Smooth muscle cell (in vitro differentiated cells): ENCODE results near the gene CDH18. TPM values are rescaled to one million over a fixed set of nuclear protein-coding genes. Genes with fewer than 3 reads are reported as not detected.

Experiments used
- DNase-seq: peaks from one replicate; lab custom pipeline; 2025; ENCODE audit not compliant: unreplicated experiment; lab: John Stamatoyannopoulos, UW
- H2AFZ ChIP-seq: fragments of 200-600 bp; sonication (generic); 2 replicates; pipeline ENCODE4 v1.6.0; 2016; ENCODE audit warnings: antibody characterized with exemption, low read depth, mild to moderate bottlenecking
- H3F3A ChIP-seq: fragments of 200-600 bp; sonication (generic); 2 replicates; pipeline ENCODE4 v1.6.0; 2017; ENCODE audit warnings: antibody characterized with exemption, low read depth
- H3K27ac ChIP-seq: fragments of 200-600 bp; sonication (generic); 2 replicates; pipeline ENCODE4 v1.5.1; 2016; ENCODE audit warnings: low read depth, mild to moderate bottlenecking
- H3K27me3 ChIP-seq: fragments of 200-600 bp; sonication (generic); 2 replicates; pipeline ENCODE4 v1.6.1; 2016; ENCODE audit warnings: low read depth, mild to moderate bottlenecking
- H3K36me3 ChIP-seq: fragments of 200-600 bp; sonication (generic); 2 replicates; pipeline ENCODE4 v1.5.1; 2016; ENCODE audit warnings: low read depth
- H3K4me1 ChIP-seq: fragments of 200-600 bp; sonication (generic); 2 replicates; pipeline ENCODE4 v1.5.1; 2016; ENCODE audit warnings: low read depth
- H3K4me2 ChIP-seq: fragments of 200-600 bp; sonication (generic); 2 replicates; pipeline ENCODE4 v1.6.0; 2016; ENCODE audit warnings: mild to moderate bottlenecking
- H3K4me3 ChIP-seq: fragments of 200-600 bp; sonication (generic); 2 replicates; pipeline ENCODE4 v1.5.1; 2016; ENCODE audit warnings: mild to moderate bottlenecking
- H3K79me2 ChIP-seq: fragments of 200-600 bp; sonication (generic); 2 replicates; pipeline ENCODE4 v1.6.0; 2016; ENCODE audit warnings: low read depth, mild to moderate bottlenecking
- H3K9ac ChIP-seq: fragments of 200-600 bp; sonication (generic); 2 replicates; pipeline ENCODE4 v1.6.0; 2016; ENCODE audit warnings: low read depth
- H3K9me3 ChIP-seq: fragments of 200-600 bp; sonication (generic); replicated peaks from 2 replicates; pipeline ENCODE4 v1.5.1; 2016; ENCODE audit warnings: low read depth
- H4K20me1 ChIP-seq: fragments of 200-600 bp; sonication (generic); 2 replicates; pipeline ENCODE4 v1.6.0; 2016; ENCODE audit warnings: low read depth
- CTCF ChIP-seq: fragments of 200-600 bp; sonication (generic); IDR thresholded peaks from 2 replicates; pipeline ENCODE4 v1.5.1; 2017; ENCODE audit warnings: borderline replicate concordance, mild to moderate bottlenecking, antibody characterized with exemption; ENCODE audit not compliant: insufficient read depth, poor library complexity, severe bottlenecking
- WGBS: methylation state at CpG from one replicate; pipeline ENCODE4 v1.1.7; 2016; ENCODE audit warnings: low lambda C conversion rate; 5-methylcytosine and 5-hydroxymethylcytosine counted together
- polyA plus RNA-seq: library from polyadenylated mRNA; unstranded; fragments of >200 nt; fragmentation: Nextera tagmentation; extraction: Ambion mirVana; gene quantifications from 2 replicates; pipeline ENCODE4 v1.2.1, GENCODE V29; 2016
- total RNA-seq: library from RNA; depleted of rRNA; stranded (reverse); fragments of >200 nt; gene quantifications from 2 replicates; pipeline ENCODE4 v1.2.3, GENCODE V29; 2014

CDH18 gene
- total and polyA plus RNA-seq, 2 experiments from 2014 or later = 0.13 TPM; not detected in 1

- DNase-seq = no peak
- no peaks in the 10 kb centered on the region for H3K9me3 ChIP-seq
- no peak for TF ChIP-seq CTCF
- no peak overlapping the region for H2AFZ ChIP-seq
- no peaks in the 10 kb centered on the region for H3K27me3 ChIP-seq
- H3K4me2 ChIP-seq = no peak overlapping the region
- no peaks in the 10 kb centered on the region for H3K36me3 ChIP-seq
- WGBS = 55% methylated on average over 3 of the region's 3 CpGs
- no peak overlapping the region for H3K27ac ChIP-seq
- H3K4me1 ChIP-seq = no peaks in the 10 kb centered on the region
- H3K4me3 ChIP-seq = no peak overlapping the region
- no peaks in the 10 kb centered on the region for H3F3A ChIP-seq
- H4K20me1 ChIP-seq = no peaks in the 10 kb centered on the region
- no peak overlapping the region for H3K9ac ChIP-seq
- no peaks in the 10 kb centered on the region for H3K79me2 ChIP-seq
Measured at GRCh38 chr5:19719109-19719508, 268.9 kb downstream of the CDH18 start.

- Histone ChIP-seq H3K4me1 (no peaks in the 10 kb centered on the region), H3K9me3 (no peaks in the 10 kb centered on the region), H3K4me3 (no peak overlapping the region), H3K79me2 (no peaks in the 10 kb centered on the region), H4K20me1 (no peaks in the 10 kb centered on the region), H3K27ac (no peak overlapping the region), H3K4me2 (no peak overlapping the region), H3K27me3 (no peaks in the 10 kb centered on the region), H3F3A (no peaks in the 10 kb centered on the region), H3K9ac (no peak overlapping the region), H3K36me3 (no peaks in the 10 kb centered on the region), H2AFZ (no peak overlapping the region)
- TF ChIP-seq CTCF = no peak
- no peak for DNase-seq
- WGBS = 95% methylated on average over 1 of the region's 1 CpG
Measured at GRCh38 chr5:19713740-19714139, 274.3 kb downstream of the CDH18 start.

- Histone ChIP-seq H3K4me1 (no peaks in the 10 kb centered on the region), H3K36me3 (no peaks in the 10 kb centered on the region), H3K4me2 (no peak overlapping the region), H3K9ac (no peak overlapping the region), H4K20me1 (no peaks in the 10 kb centered on the region), H3K27me3 (no peaks in the 10 kb centered on the region), H3K4me3 (no peak overlapping the region), H2AFZ (no peak overlapping the region), H3K9me3 (no peaks in the 10 kb centered on the region), H3K79me2 (no peaks in the 10 kb centered on the region), H3K27ac (no peak overlapping the region), H3F3A (no peaks in the 10 kb centered on the region)
- TF ChIP-seq CTCF = no peak
- DNase-seq = no peak
- WGBS = 85% methylated on average over 2 of the region's 2 CpGs
Measured at GRCh38 chr5:19709403-19709802, 278.6 kb downstream of the CDH18 start.

- no peaks in the 10 kb centered on the region for H3K9me3 ChIP-seq
- no peaks in the 10 kb centered on the region for H3K4me1 ChIP-seq
- no peak overlapping the region for H3K27ac ChIP-seq
- no peaks in the 10 kb centered on the region for H3K36me3 ChIP-seq
- H3K27me3 ChIP-seq = no peaks in the 10 kb centered on the region
- H3K79me2 ChIP-seq = no peaks in the 10 kb centered on the region
- H2AFZ ChIP-seq = no peak overlapping the region
- H3K4me2 ChIP-seq = no peak overlapping the region
- no peak overlapping the region for H3K4me3 ChIP-seq
- no peaks in the 10 kb centered on the region for H3F3A ChIP-seq
- no peak for DNase-seq
- no peaks in the 10 kb centered on the region for H4K20me1 ChIP-seq
- H3K9ac ChIP-seq = no peak overlapping the region
- no peak for TF ChIP-seq CTCF
- WGBS = 75% methylated on average over 4 of the region's 4 CpGs
Measured at GRCh38 chr5:19706776-19707175, 281.2 kb downstream of the CDH18 start.
